ENCODE data around the gene BFSP1. TPM values are rescaled to one million over a fixed set of nuclear protein-coding genes. Genes with fewer than 3 reads are reported as not detected.

Gene BFSP1
- total RNA-seq, 1 donor from 2014 or later: not detected

GRCh38 chr20:17542481-17542880 lies 11.3 kb upstream of the BFSP1 start:
- TF ChIP-seq CTCF (IDR thresholded peaks at IDR 0.05): peak in 1 of 3 experiments; percentile 7
- Histone ChIP-seq H3K27me3 (no peaks in the 10 kb centered on the region), H3K4me3 (no peak overlapping the region), H3K36me3 (no peaks in the 10 kb centered on the region), H3K4me1 (peaks cover 18 to 44% of the 10 kb centered on the region in 2 donors), H3K27ac (peak overlapping the region; percentile 69 to 86), H3K9me3 (no peaks in the 10 kb centered on the region)
- intact Hi-C loops (cut with DNase I): loop anchor here (2.0 kb wide), 1 partner anchor 138 kb away; no protein-coding TSS in a partner anchor
- DNase-seq (ENCODE audit: low spot score in 2 of 2): no peak

GRCh38 chr20:17541996-17542395 lies 10.8 kb upstream of the BFSP1 start:
- peak in 1 of 3 experiments; percentile 10 for TF ChIP-seq CTCF (IDR thresholded peaks at IDR 0.05)
- no peak for DNase-seq (ENCODE audit: low spot score in 2 of 2)
- intact Hi-C loops (cut with DNase I): loop anchor here (2.0 kb wide), 1 partner anchor 139 kb away; no protein-coding TSS in a partner anchor
- no peak overlapping the region for H3K4me3 ChIP-seq
- H3K36me3 ChIP-seq: no peaks in the 10 kb centered on the region
- H3K27ac ChIP-seq: peak overlapping the region; percentile 69 to 86
- no peaks in the 10 kb centered on the region for H3K9me3 ChIP-seq
- peaks cover 18 to 44% of the 10 kb centered on the region in 2 donors for H3K4me1 ChIP-seq
- no peaks in the 10 kb centered on the region for H3K27me3 ChIP-seq

GRCh38 chr20:17541596-17541995 lies 10.4 kb upstream of the BFSP1 start:
- no peak for TF ChIP-seq CTCF (IDR thresholded peaks at IDR 0.05)
- H3K4me1 ChIP-seq: peaks cover 18 to 42% of the 10 kb centered on the region in 2 donors
- intact Hi-C loops (cut with DNase I): no loop called here
- H3K27me3 ChIP-seq: no peaks in the 10 kb centered on the region
- H3K36me3 ChIP-seq: no peaks in the 10 kb centered on the region
- peak overlapping the region; percentile 69 to 86 for H3K27ac ChIP-seq
- no peak overlapping the region for H3K4me3 ChIP-seq
- no peaks in the 10 kb centered on the region for H3K9me3 ChIP-seq
- DNase-seq (ENCODE audit: low spot score in 2 of 2): no peak

- H3K36me3 ChIP-seq: no peaks in the 10 kb centered on the region
- peaks cover 9 to 31% of the 10 kb centered on the region in 2 donors for H3K4me1 ChIP-seq
- no peaks in the 10 kb centered on the region for H3K9me3 ChIP-seq
- no peak overlapping the region for H3K27ac ChIP-seq
- TF ChIP-seq CTCF (IDR thresholded peaks at IDR 0.05): no peak
- no peak for DNase-seq (ENCODE audit: low spot score in 2 of 2)
- no peaks in the 10 kb centered on the region for H3K27me3 ChIP-seq
- intact Hi-C loops (cut with DNase I): no loop called here
- no peak overlapping the region for H3K4me3 ChIP-seq
Observed at GRCh38 chr20:17538517-17539170, 7.5 kb upstream of the BFSP1 start.

- Histone ChIP-seq H3K9me3 (no peaks in the 10 kb centered on the region), H3K4me3 (no peak overlapping the region), H3K36me3 (no peaks in the 10 kb centered on the region), H3K4me1 (peaks cover 7 to 26% of the 10 kb centered on the region in 2 donors), H3K27me3 (no peaks in the 10 kb centered on the region), H3K27ac (no peak overlapping the region)
- TF ChIP-seq CTCF (IDR thresholded peaks at IDR 0.05): no peak
- DNase-seq (ENCODE audit: low spot score in 2 of 2): no peak
- intact Hi-C loops (cut with DNase I): loop anchor here (1.0 kb wide), 2 partner anchors 34 to 79 kb away; no protein-coding TSS in a partner anchor
Observed at GRCh38 chr20:17537959-17538358, 6.8 kb upstream of the BFSP1 start.
